Prostate gland (tissue), 2 donors: ENCODE data around the gene BCAM. TPM values are rescaled to one million over a fixed set of nuclear protein-coding genes. Genes with fewer than 3 reads are reported as not detected.

Source experiments
- DNase-seq: peaks from one replicate; pipeline ENCODE4 v3.0.0-alpha.2; 2019; ENCODE audit warnings: low spot score
- H3K27ac ChIP-seq, 2 donors: fragments of 200-600 bp; sonication (generic); 2 replicates each; pipeline ENCODE4 v1.5.1; 2017 to 2019
- H3K27me3 ChIP-seq: fragments of 200-600 bp; sonication (generic); replicated peaks from 2 replicates; pipeline ENCODE4 v1.5.1; 2019; ENCODE audit not compliant: insufficient read depth
- H3K36me3 ChIP-seq, 2 donors: fragments of 200-600 bp; sonication (generic); 1 replicate in 1 of 2; 2 replicates in 1 of 2; pipeline versions ENCODE4 v1.5.1 to v1.8.1; 2017 to 2019
- H3K4me1 ChIP-seq: fragments of 200-600 bp; sonication (generic); replicated peaks from 2 replicates; pipeline ENCODE4 v1.5.1; 2019
- H3K4me3 ChIP-seq, 2 donors: fragments of 200-600 bp; sonication (generic); 2 replicates each; pipeline ENCODE4 v1.5.1; 2017 to 2019
- H3K9me3 ChIP-seq: fragments of 200-600 bp; sonication (generic); 2 replicates; pipeline ENCODE4 v1.5.1; 2017
- POLR2A ChIP-seq: fragments of 450-650 bp; IDR thresholded peaks from one replicate; pipeline ENCODE4 v1.6.1; 2016; ENCODE audit warnings: antibody characterized with exemption, mild to moderate bottlenecking
- POLR2AphosphoS5 ChIP-seq: sonication (generic); formaldehyde crosslinking; IDR thresholded peaks from one replicate; pipeline ENCODE4 v1.6.1; 2017; ENCODE audit warnings: antibody characterized with exemption
- WGBS: methylation state at CpG from one replicate; pipeline ENCODE4 v1.1.5; 2018; 5-methylcytosine and 5-hydroxymethylcytosine counted together
- intact Hi-C: fragments of 100-400 bp; cut with DNase I; formaldehyde crosslinking; loops from one replicate; pipeline ENCODE4 v1.14.2; 2022
- total RNA-seq, 2 donors: library from RNA; depleted of rRNA; stranded (reverse); fragments of >200 nt; gene quantifications; one replicate each; pipeline ENCODE4 v1.1.0, GENCODE V29; 2016
- TF ChIP-seq, protein P1 (sequence below), 4 experiments: fragments of 200-600 bp in 2 of 4; fragments of 450-650 bp in 2 of 4; sonication (generic) in 2 of 4; IDR thresholded peaks; 1 replicate in 3 of 4; 2 replicates in 1 of 4; pipeline ENCODE4 v1.5.1; 2016 to 2019; ENCODE audit warnings: antibody characterized with exemption in 4 of 4, mild to moderate bottlenecking in 2 of 4, moderate library complexity in 2 of 4

BCAM gene
- total RNA-seq, 2 donors from 2014 or later, result 258 to 501 TPM

DNA sequence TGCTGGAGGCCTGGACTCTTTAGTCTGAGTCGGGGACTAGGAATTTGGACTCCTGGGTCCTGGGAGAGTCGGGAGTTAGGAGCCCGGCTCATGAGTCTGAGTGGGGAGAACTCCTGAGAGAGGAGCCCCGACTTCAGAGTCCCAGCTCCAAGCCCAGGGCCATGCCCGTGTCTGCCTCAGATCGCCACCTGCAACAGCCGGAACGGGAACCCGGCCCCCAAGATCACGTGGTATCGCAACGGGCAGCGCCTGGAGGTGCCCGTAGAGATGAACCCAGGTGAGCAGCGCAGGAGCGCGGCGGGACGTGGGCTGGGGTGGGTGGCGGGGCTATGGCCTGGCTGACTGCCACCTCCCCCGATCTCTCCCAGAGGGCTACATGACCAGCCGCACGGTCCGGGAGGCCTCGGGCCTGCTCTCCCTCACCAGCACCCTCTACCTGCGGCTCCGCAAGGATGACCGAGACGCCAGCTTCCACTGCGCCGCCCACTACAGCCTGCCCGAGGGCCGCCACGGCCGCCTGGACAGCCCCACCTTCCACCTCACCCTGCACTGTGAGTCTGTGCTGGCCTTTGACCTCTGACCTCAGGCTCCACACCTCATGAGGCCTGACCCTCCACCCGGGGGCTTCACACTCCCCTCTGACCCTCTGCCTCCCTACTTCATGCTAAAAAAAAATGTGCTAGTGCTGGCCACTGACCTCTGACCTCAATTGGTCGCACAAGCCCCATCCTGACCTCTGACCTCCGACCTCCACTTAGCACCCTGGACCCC lies 4.4 kb downstream of the BCAM start:
- no peak for DNase-seq
- H3K27me3 ChIP-seq, result no peaks in the 10 kb centered on the region
- H3K36me3 ChIP-seq, result peaks cover 0 to 21% of the 10 kb centered on the region in 2 donors
- intact Hi-C loops, result no loop called here
- H3K9me3 ChIP-seq, result no peaks in the 10 kb centered on the region
- H3K4me1 ChIP-seq, result peaks cover 10% of the 10 kb centered on the region
- no peak for TF ChIP-seq POLR2AphosphoS5
- TF ChIP-seq, protein P1, sequence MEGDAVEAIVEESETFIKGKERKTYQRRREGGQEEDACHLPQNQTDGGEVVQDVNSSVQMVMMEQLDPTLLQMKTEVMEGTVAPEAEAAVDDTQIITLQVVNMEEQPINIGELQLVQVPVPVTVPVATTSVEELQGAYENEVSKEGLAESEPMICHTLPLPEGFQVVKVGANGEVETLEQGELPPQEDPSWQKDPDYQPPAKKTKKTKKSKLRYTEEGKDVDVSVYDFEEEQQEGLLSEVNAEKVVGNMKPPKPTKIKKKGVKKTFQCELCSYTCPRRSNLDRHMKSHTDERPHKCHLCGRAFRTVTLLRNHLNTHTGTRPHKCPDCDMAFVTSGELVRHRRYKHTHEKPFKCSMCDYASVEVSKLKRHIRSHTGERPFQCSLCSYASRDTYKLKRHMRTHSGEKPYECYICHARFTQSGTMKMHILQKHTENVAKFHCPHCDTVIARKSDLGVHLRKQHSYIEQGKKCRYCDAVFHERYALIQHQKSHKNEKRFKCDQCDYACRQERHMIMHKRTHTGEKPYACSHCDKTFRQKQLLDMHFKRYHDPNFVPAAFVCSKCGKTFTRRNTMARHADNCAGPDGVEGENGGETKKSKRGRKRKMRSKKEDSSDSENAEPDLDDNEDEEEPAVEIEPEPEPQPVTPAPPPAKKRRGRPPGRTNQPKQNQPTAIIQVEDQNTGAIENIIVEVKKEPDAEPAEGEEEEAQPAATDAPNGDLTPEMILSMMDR (IDR thresholded peaks at IDR 0.05), result no peak
- TF ChIP-seq POLR2A, result no peak
- WGBS, result 74% methylated on average over 35 of the region's 38 CpGs
- H3K4me3 ChIP-seq, result no peak overlapping the region
- no peak overlapping the region for H3K27ac ChIP-seq

DNA sequence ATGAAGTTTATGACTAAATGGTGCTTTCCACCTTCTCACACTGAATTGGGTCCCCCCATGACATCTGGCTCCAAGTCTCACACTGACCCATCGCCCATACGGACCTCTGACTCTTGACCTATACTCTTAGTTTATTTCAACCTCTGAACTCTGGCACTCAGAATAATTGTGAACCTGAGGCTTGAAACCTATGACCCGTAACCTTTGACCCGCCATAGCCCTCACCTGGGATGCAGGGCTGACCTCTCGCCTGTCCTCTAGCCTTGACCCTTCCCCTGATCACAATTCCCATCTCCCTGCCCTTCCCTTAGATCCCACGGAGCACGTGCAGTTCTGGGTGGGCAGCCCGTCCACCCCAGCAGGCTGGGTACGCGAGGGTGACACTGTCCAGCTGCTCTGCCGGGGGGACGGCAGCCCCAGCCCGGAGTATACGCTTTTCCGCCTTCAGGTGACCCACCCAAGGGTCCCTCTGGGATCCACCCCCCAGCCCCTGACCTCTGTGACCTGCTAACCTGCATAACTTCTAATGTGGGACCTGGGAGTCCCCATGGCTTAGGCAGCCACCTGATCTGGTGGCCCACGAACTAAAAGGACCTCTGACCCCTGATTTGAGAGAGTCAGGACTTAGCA lies 5.1 kb downstream of the BCAM start:
- peaks cover 6% of the 10 kb centered on the region for H3K4me1 ChIP-seq
- no peak for DNase-seq
- H3K27ac ChIP-seq, result no peak overlapping the region
- no peak overlapping the region for H3K4me3 ChIP-seq
- intact Hi-C loops, result no loop called here
- WGBS, result 86% methylated on average over 16 of the region's 16 CpGs
- TF ChIP-seq POLR2A (no peak), POLR2AphosphoS5 (no peak)
- TF ChIP-seq, protein P1 (IDR thresholded peaks at IDR 0.05), result no peak
- peaks cover 0 to 21% of the 10 kb centered on the region in 2 donors for H3K36me3 ChIP-seq
- H3K27me3 ChIP-seq, result no peaks in the 10 kb centered on the region
- H3K9me3 ChIP-seq, result no peaks in the 10 kb centered on the region

DNA sequence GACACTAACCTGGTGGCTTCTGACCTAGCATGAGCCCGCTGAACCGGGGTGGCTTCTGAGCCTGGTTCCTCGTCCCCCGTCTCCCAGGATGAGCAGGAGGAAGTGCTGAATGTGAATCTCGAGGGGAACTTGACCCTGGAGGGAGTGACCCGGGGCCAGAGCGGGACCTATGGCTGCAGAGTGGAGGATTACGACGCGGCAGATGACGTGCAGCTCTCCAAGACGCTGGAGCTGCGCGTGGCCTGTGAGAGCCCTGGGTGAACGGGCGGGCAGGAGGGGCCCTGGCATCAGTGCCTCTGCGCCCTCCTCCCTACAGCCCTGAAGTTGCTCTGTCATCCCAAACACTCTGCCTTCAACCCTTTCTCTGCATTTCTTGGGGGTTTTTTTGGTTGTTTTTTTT lies 5.6 kb downstream of the BCAM start:
- peaks cover 6% of the 10 kb centered on the region for H3K4me1 ChIP-seq
- no peak for DNase-seq
- H3K27me3 ChIP-seq, result no peaks in the 10 kb centered on the region
- H3K36me3 ChIP-seq, result peaks cover 0 to 21% of the 10 kb centered on the region in 2 donors
- no peak overlapping the region for H3K4me3 ChIP-seq
- H3K9me3 ChIP-seq, result no peaks in the 10 kb centered on the region
- TF ChIP-seq, protein P1 (IDR thresholded peaks at IDR 0.05), result no peak
- no peak for TF ChIP-seq POLR2A
- no peak for TF ChIP-seq POLR2AphosphoS5
- H3K27ac ChIP-seq, result no peak overlapping the region
- intact Hi-C loops, result no loop called here
- WGBS, result 88% methylated on average over 17 of the region's 17 CpGs

DNA sequence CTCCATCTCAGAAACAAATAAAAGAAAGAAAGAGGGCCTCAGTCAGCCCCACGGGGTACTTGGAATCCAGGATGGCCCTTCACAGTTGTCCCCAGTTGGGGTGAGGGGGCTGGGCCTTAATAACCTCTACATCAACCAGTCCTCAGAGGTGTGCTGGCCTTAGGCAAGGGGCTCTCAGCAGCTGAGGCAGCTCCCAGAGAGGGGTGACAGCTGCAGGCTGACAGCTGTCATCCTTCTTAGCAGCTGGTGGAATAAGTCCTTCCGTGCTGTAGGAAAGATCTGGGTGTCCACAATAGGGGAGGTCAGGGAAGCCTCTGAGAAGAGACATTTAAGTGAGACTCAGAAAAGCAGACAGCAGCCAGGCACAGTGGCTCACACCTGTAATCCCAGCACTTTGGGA lies 7.4 kb downstream of the BCAM start:
- intact Hi-C loops, result no loop called here
- no peak overlapping the region for H3K27ac ChIP-seq
- DNase-seq, result no peak
- peaks cover 0 to 21% of the 10 kb centered on the region in 2 donors for H3K36me3 ChIP-seq
- TF ChIP-seq, protein P1 (IDR thresholded peaks at IDR 0.05), result no peak
- TF ChIP-seq POLR2A (no peak), POLR2AphosphoS5 (no peak)
- no peaks in the 10 kb centered on the region for H3K9me3 ChIP-seq
- H3K4me1 ChIP-seq, result no peaks in the 10 kb centered on the region
- 67% methylated on average over 2 of the region's 2 CpGs for WGBS
- H3K4me3 ChIP-seq, result no peak overlapping the region
- no peaks in the 10 kb centered on the region for H3K27me3 ChIP-seq
